GM12891 (cell line): Measurements from ENCODE around the gene RBM48.

Source experiments
- SPI1 ChIP-seq: IDR thresholded peaks from 2 replicates; pipeline ENCODE4 v1.6.1; 2011; ENCODE audit warnings: low read depth, low read length, control low read depth
- TAF1 ChIP-seq: IDR thresholded peaks from 2 replicates; pipeline ENCODE4 v1.6.1; 2011; ENCODE audit warnings: low read depth, low read length, control low read depth

- TF ChIP-seq TAF1 (no peak), SPI1 (no peak)
Observed at GRCh38 chr7:92503767-92504166, 24.8 kb upstream of the RBM48 start.
